HG02678 (cell line): ENCODE data around the gene RTN4.

ENCODE experiments used
- ATAC-seq: cut with Tn5 transposase; IDR thresholded peaks from one replicate; pipeline ENCODE4 v1.9.1; 2021; ENCODE audit warnings: mild to moderate bottlenecking, moderate library complexity; ENCODE audit not compliant: unreplicated experiment

Gene RTN4

GRCh38 chr2:54955358-54956110 lies 94.7 kb downstream of the RTN4 start:
- no peak for ATAC-seq

GRCh38 chr2:54954705-54955357 lies 95.4 kb downstream of the RTN4 start:
- no peak for ATAC-seq

DNA sequence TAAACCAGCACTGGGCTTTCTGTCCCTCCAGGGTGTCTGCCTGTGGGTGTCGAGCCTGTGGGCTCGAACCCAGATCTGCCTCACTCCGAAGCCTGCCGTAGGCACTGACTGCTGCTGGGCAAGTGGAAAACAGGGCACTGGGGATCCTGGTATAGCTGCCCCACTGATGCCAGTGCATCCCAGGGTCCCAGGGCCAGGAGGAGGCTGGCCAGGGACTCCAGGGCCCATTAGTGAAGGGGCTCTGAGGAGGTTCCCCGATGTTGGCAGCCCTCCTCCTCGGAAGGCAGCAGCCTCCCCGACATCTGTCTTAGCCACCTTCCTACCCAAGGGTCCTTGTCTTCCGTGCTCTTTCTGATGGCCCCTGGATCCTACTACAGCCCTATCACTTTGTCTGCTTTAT lies 96.1 kb downstream of the RTN4 start:
- ATAC-seq = no peak

DNA sequence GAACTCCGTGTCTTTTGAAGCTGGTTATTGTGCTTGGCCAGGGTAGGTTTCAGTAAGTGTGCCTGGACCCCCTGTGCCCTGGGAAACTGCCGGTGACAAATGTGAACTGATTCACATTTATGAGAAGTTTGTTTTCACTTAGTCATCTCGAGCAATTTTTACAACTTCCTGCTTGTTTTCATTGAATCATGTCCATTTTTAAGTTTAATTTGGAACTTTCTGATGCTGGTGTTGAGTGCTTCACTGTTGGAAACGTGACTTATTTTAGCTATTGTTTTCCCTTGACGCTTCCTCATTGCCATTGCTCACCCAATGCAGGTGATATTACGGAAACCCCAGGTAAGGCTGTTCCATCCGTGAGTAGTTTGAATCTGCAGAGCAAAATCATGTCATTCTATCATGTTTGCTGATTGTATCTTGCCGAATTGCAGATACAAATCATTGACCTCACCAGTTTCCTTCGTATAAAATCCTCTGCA lies 97.2 kb downstream of the RTN4 start:
- no peak for ATAC-seq

GRCh38 chr2:54952425-54952824 lies 97.8 kb downstream of the RTN4 start:
- no peak for ATAC-seq

DNA sequence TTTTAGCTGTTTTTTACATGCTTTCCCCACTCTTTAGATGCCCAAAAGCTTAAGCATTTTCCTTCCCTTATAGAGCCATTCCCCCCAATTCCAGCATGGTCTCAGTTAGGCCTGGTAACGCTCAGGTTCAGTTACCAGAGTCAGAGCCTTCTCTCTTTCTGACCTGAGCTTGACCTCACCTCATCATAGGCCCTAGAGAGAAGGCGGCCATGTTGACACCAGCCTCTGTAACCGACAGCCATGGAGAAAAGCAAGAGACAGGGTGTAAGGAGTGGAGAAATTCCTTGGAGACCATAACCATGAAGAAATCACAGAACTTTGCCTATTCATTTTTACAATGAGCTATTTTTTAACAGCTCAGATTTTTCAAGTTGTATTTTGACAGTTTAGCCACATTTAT lies 99.4 kb downstream of the RTN4 start:
- ATAC-seq = no peak

DNA sequence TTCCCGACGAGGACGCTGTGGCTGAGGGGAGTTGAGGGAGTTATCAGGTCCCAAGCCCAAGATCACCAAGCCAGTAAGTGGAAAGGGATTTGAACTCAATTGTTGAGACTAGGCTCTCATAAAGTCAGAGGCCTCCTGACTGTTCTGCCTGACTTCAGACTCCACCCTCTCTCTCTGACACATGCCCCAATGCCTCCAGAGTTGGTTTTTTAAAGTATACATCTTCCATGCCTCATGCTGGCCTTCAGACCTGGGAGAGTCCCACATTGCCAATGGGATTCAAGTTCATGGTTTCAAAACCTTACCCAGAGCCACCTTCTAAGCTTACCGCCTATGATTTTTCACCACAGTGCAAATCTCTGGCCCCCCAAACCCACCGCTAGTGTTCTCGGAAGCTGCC lies 100.8 kb downstream of the RTN4 start:
- ATAC-seq = no peak

GRCh38 chr2:54948120-54948519 lies 102.1 kb downstream of the RTN4 start:
- no peak for ATAC-seq

DNA sequence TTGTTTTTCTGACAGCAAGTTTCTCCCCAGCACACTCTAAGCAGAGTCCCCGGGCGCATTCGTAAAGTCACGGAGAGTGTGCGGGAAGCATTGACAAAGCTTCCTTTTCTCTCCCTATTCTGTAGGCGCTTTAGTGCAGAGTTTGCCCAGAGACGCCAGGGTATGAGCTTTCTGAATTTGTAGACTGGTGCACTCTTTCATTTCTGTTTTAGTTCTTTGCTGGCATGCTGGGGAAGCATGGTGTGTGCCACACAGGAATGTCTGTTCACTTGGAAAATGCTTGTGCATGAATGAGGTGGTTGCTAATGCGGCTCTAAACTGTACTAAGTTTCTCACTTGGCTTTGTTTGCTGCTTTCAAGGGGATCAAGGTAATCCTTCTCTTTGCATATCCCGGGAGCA lies 102.6 kb downstream of the RTN4 start:
- ATAC-seq = no peak

DNA sequence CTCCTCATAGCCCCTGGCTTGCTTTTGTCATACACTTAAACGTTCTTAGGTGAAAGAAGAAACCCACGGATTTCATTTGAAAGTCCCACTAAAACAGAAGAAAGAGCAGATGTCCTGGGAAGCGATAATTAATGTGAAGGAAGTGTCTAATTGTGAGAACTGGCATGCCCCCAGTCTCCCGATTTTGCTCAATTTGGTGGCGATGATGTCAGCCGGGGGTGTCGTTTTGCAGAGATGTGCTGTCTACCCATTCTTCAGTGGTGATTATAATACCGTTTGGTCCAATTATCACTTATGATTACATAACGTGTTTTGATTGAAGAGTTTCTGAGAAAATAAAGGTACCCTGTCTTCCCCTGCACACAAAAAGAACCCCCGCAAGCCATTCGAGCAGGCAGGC lies 103.1 kb downstream of the RTN4 start:
- no peak for ATAC-seq

GRCh38 chr2:54946220-54946805 lies 103.9 kb downstream of the RTN4 start:
- no peak for ATAC-seq

DNA sequence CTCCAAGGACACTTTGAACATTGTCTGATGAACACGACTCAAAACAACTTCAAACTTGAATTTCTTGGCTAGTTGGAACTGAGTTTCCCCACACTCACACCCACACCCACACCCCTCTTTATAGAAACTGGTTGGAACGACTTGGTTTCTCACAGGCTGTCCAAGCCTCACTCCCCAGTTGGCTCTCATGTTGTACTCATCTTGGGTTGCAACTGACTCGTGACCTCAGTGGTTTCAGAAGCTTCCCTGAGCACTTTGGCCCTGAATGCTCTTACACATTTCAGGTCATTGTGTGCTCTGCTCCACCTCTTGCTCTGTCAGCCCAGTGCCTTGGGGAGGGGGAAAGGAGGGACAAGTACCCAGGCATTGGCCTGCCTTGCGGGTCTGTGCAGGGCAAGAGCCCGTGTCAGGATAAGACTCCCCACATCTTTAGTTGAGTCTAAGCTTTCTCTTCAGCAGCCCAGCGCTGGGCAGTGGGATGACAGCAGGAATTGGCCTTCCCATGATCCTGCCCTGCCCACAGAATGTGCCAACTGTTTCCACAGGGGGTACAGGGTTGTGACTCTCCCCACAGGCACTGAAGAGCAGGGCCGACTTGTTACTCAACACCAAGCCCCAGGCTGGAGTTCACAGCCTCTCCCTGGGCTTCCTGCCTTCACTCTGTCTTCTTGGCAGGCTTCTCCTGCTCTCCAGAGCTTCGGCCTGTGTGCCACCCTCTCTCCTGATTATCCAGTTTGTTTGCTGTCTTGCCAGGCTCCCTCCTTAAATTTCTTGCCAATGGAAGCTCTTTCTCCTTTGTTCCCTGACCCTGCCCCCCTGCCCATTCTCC lies 104.6 kb downstream of the RTN4 start:
- ATAC-seq = no peak

DNA sequence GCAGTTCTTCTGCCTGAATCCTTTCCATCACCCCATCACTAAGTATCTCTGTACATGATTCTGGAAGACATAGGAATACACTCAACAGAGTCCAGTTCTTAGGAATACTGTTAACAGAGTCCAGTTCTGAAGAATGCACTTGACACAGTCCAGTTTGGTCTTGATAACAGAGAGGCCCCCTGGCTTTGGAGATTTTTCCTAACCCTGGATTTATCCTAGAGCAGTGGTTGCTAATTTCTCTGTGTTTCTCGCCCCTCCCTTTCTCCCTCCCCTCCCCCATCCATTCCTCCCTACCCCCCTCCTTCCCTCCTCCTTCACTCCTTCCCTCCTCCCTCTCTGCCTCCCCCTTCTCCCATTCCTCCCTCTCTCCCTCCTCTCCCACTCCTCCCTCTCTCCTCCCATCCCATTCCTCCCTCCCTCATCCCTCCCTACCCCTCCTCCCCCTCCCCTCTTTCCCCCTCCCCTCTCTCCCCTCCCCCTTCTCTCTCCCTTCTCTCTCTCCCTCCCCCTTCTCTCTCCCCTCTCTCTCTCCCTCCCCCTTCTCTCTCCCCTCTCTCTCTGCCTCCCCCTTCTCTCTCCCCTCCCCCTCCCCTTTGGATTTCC lies 105.4 kb downstream of the RTN4 start:
- no peak for ATAC-seq

DNA sequence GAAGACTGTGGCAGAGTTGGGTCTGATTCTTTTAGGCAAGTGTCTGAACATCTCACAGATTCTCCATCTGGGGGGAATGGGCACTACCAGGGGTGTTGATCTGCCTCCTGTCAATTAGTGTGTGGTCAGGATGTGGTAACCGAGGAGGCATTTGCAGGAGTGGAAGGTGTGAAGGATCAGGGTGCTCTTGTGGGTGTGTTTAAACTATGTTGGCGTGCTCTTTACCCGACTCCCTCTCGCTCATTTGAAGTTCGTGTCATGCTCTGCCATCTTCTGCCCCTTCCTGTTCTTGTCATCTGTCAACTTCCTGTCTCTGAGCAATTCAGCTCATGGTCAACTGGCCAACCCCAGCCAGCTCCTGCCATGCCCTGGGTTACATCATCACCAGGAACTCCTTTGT lies 107.9 kb downstream of the RTN4 start:
- ATAC-seq = no peak

DNA sequence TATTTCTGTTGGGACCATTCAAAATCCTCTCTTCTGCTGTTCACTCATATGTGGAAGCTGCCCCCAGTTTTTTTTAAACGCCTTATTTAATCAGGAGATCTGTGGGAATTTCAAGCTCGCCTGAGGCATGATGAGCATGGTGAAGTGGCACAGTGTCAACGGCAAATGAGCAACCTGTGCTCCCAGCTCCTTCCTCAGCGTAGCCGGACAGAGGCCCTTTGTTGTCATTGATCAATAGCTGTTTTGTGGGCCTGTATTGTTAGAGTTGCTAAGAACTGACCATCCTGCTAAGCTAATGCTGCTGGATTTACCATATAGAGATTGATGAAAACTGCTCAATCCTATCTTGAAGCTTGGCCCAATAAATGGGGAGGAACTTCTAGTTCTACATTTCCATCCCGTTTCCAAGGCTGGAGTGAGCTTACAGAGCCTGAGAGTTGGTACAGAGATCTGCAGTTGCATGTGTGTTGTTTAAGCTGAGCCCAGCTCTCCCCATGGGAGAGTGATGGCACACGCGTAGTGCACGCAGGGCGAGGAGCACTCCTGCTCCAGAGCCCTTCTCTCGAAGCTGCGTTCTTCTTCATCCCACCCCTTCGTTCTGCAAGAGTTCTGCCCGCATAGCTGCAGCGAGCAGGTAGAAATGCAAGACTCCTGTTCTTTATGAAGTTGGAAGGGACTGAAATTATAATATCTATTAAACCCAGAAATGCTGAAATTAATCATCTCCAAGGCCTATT lies 108.8 kb downstream of the RTN4 start:
- ATAC-seq = no peak

DNA sequence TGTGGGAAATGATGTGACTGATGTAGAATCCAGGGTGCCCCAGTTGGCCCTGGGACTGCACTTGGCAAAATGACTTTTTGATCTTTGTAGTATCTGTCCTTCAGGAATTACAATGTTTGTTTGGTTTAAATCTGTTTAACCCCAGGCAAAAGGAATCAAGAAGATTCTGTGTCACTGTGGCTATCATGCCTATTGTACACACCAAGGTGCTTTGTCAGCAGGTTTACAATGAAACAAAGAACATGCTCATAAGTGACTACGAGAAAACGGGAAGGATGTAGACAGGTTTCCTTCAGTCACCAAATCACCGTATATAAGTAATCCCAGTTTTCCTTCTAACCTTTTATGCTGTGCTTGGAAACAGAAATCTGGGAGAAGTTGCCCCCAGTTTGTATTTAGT lies 109.5 kb downstream of the RTN4 start:
- no peak for ATAC-seq

GRCh38 chr2:54939446-54940118 lies 110.7 kb downstream of the RTN4 start:
- no peak for ATAC-seq

DNA sequence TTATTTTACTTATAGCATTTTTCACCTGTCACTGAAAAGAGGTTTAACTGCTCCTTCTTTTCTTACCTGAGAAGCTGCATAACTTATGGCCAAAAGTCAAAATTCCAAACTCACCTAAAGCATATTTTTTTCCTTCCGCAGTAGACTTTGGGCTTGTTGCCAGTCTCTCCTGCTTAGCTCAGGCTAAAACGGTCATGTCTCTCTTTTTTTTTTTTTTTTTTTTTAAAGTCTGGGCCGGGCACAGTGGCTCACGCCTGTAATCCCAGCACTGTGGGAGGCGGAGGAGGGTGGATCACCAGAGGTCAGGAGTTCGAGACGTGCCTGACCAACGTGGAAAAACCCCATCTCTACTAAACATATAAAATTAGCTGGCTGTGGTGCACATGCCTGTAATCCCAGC lies 113.5 kb downstream of the RTN4 start:
- no peak for ATAC-seq

GRCh38 chr2:54935389-54935788 lies 114.9 kb downstream of the RTN4 start:
- no peak for ATAC-seq

DNA sequence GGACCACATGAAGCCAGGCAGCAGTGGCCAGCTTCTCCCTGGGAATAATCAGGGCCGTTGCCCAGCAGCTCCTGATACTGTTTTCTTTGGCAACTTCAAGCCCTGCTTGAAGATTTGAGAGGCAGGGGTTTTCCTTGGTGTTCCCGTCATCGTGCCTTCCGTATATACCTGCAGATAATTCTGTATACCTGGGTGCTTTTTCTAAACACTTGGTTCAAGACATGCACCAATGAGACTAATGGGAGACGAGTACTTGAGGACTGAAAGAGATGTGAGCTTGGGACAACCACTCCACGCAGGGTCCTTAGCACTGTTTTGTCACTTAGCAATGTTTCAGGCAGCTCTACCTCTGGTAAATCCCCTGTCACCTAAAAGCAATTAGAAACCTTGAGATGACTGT lies 118.8 kb downstream of the RTN4 start:
- ATAC-seq = no peak
